Chondrocyte (in vitro differentiated cells): ENCODE data around the gene FAM83E. TPM values are rescaled to one million over a fixed set of nuclear protein-coding genes. Genes with fewer than 3 reads are reported as not detected.
A peak's percentile ranks its signal among the peaks of the same experiment; 100 is the strongest.
"Not testable (repeated sequence)": the region's sequence is repeated elsewhere in the genome, so short reads cannot be mapped to it uniquely, and the experiment has no call there.

Experiments used
- DNase-seq: peaks from one replicate; pipeline ENCODE4 v3.0.0; 2021; ENCODE audit warnings: mixed read lengths, low spot score
- H3K27ac Mint-ChIP-seq: one replicate; pipeline ENCODE4 v1.8.0; 2021; ENCODE audit warnings: mild to moderate bottlenecking, moderate library complexity, mixed read lengths; ENCODE audit not compliant: unreplicated experiment
- H3K27me3 Mint-ChIP-seq: 2 replicates; pipeline ENCODE4 v1.8.0; 2021; ENCODE audit warnings: low read depth, mixed read lengths
- H3K36me3 Mint-ChIP-seq: 2 replicates; pipeline ENCODE4 v1.8.0; 2021; ENCODE audit warnings: low read depth, mixed read lengths
- H3K4me1 Mint-ChIP-seq: 2 replicates; pipeline ENCODE4 v1.8.0; 2021; ENCODE audit warnings: low read depth, mild to moderate bottlenecking, mixed read lengths
- H3K4me3 Mint-ChIP-seq: one replicate; pipeline ENCODE4 v1.8.0; 2021; ENCODE audit warnings: mild to moderate bottlenecking, moderate library complexity, mixed read lengths; ENCODE audit not compliant: unreplicated experiment
- H3K9me3 Mint-ChIP-seq: 2 replicates; pipeline ENCODE4 v1.8.0; 2021; ENCODE audit warnings: low read depth, mixed read lengths
- CTCF ChIP-seq: fragments of 200-600 bp; sonication (generic); IDR thresholded peaks from 2 replicates; pipeline ENCODE4 v1.5.0; 2021; ENCODE audit warnings: antibody characterized with exemption, mild to moderate bottlenecking, moderate library complexity
- total RNA-seq: library from RNA; stranded (reverse); gene quantifications from 3 replicates; pipeline ENCODE4 v1.2.1, GENCODE V29; 2021

The FAM83E gene
- total RNA-seq, 1 donor from 2014 or later = 0.67 TPM

DNA sequence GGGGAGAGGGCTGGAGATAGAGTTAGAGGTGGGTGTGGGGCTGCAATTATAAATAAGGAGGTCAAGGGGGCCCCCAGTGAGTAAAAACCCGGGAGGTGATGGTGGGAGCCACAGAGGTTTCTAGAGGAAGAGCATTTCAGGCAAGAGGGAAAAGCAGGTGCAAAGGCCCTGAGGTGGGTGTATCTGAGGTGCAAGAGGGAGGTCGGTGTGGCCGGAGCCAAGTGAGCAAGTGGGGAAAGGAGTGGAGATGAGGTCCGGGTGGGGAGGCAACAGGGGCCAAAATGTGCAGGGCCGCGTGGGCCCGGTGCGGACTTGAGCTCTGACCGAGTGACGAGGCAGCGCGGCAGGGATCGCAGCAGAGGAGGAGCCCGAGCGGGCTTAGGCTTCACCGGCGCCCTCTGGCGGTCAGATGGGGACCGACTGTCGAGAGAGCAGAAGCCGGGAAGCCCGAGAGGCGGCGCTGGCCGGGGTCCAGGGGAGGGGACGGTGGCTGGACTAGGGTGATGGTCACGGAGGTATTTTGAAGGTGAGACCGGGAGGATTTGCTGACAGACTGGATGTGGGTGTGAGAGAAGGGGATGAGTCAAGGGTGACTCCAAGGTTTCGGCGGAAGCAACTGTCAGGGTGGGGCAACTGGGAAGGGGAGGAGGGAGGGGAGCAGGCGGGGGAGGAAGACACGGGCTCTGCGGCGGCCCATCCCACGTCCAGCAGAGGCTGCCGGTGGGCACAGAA, 26.0 kb downstream of the FAM83E start:
- Mint-ChIP-seq H3K9me3 (no peaks in the 10 kb centered on the region), H3K27me3 (peaks cover 2% of the 10 kb centered on the region), H3K36me3 (no peaks in the 10 kb centered on the region), H3K27ac (peak overlapping the region; percentile 27), H3K4me1 (peaks cover 12% of the 10 kb centered on the region), H3K4me3 (peak overlapping the region; percentile 83)
- DNase-seq = peak; percentile 97
- peak; percentile 97 for TF ChIP-seq CTCF

DNA sequence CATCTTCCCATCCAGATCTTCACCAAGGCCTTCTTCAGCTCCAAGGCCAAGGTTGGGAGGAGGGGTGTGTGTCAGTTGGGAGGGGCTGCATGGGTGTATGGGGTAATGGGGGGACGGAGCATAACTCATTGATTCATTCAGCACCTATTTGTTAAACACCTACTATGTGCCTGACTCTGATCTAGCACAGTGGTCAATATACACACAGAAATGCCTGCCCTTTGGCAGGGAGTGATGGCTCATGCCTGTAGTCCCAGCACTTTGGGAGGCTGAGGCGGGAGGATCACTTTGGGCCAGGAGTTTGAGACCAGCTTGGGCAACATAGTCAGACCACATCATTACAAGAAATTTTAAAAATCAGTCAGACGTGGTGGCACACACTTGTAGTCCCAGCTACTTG, 27.5 kb downstream of the FAM83E start:
- H3K4me3 Mint-ChIP-seq = no peak overlapping the region
- no peak for DNase-seq
- no peak for TF ChIP-seq CTCF
- no peak overlapping the region for H3K27ac Mint-ChIP-seq
- H3K27me3 Mint-ChIP-seq = peaks cover 2% of the 10 kb centered on the region
- H3K4me1 Mint-ChIP-seq = peaks cover 13% of the 10 kb centered on the region
- no peaks in the 10 kb centered on the region for H3K36me3 Mint-ChIP-seq
- no peaks in the 10 kb centered on the region for H3K9me3 Mint-ChIP-seq

- Mint-ChIP-seq H3K4me3 (no peak overlapping the region), H3K4me1 (peaks cover 8% of the 10 kb centered on the region), H3K27me3 (peaks cover 2% of the 10 kb centered on the region), H3K9me3 (no peaks in the 10 kb centered on the region), H3K27ac (no peak overlapping the region), H3K36me3 (no peaks in the 10 kb centered on the region)
- DNase-seq = no peak
- TF ChIP-seq CTCF = no peak
Observed at GRCh38 chr19:48582168-48582567, 32.7 kb downstream of the FAM83E start.

DNA sequence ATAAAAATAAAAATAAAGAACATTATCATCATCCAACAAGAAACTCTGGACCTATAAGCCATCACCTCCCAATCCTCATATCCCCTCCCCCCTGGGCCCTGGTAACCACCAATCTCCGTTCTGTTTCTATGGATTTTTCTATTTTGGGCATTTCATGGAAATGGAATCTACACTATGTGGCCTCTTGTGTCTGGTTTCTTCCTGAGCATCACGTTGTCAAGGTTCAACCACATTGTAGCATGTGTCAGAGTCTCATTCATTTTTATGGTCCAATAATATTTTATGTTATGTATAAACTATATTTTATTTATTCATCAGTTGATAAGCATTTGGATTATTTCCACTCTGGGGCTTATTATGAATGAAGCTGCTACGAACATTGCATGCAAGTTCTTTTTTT, 36.0 kb downstream of the FAM83E start:
- H3K4me3 Mint-ChIP-seq = no peak overlapping the region
- TF ChIP-seq CTCF = no peak
- DNase-seq = no peak
- peaks cover 12% of the 10 kb centered on the region for H3K4me1 Mint-ChIP-seq
- no peaks in the 10 kb centered on the region for H3K9me3 Mint-ChIP-seq
- H3K36me3 Mint-ChIP-seq = no peaks in the 10 kb centered on the region
- no peaks in the 10 kb centered on the region for H3K27me3 Mint-ChIP-seq
- H3K27ac Mint-ChIP-seq = peak overlapping the region; percentile 57

- peaks cover 10% of the 10 kb centered on the region for H3K4me1 Mint-ChIP-seq
- not testable (repeated sequence) for H3K9me3 Mint-ChIP-seq, H3K36me3 Mint-ChIP-seq, H3K4me3 Mint-ChIP-seq, H3K27me3 Mint-ChIP-seq, H3K27ac Mint-ChIP-seq, DNase-seq
Observed at GRCh38 chr19:48577908-48578307, 37.0 kb downstream of the FAM83E start.
